ENCODE results near the gene HACD2. TPM values are rescaled to one million over a fixed set of nuclear protein-coding genes. Genes with fewer than 3 reads are reported as not detected.

HACD2 gene
- 22.8 and 23.6 TPM in 2 replicates for total RNA-seq

DNA sequence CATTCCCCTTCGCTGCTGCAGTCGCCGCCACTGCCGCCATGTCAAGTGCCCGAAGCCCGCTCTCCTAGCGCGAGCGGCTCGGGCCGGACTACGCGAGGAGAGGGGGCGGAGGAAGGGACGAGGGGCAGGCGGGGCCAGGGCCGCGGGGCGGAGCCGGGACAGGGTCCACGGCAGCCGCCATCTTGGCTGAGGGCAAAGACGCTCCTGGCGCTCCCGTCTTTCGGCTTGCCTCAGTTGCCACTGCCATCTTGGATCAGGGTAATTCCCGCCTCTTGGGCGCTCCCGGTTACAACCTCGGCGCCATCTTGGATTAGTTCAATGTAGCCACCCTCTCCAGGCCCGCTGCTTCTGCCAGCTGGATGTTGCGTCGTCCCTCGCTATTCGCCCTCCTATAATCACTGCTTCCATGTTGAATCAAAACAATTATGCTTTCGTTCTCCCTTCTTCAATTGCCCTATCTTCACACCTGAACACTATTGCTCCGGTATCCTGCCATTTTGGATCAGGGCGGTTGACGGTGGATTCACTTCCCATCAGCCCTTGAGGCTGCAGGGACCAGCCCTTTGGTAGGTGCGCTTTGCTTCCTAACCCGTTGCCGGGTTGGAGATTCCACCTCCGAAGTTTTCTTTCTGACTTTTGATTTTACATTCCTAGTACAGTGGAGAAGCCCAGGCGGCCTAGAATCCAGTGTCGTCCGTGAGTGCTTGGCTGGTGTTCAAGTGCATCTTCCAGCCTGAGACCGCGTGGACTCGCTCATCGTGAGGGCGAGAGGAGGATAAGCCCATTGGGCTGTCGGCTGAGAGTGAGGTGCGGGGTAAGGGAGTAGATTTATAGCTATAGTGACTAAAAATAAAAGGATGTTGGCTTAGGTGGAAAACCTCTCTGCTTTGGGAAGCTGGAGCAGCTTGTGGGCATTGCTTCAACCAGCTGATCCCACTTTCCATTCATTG lies at the start of gene HACD2:
HACD2 (minus strand) TSS at position 66 of the 950 bp plus-strand sequence; CDS start at position 40, 26 bp downstream.
- intact Hi-C loops (cut with micrococcal nuclease), result loop anchor here (1.0 to 10.0 kb wide), 13 partner anchors 376 to 1925 kb away; partner anchors contain the start of genes CCDC14, EAF2, HCLS1 and HEG1

DNA sequence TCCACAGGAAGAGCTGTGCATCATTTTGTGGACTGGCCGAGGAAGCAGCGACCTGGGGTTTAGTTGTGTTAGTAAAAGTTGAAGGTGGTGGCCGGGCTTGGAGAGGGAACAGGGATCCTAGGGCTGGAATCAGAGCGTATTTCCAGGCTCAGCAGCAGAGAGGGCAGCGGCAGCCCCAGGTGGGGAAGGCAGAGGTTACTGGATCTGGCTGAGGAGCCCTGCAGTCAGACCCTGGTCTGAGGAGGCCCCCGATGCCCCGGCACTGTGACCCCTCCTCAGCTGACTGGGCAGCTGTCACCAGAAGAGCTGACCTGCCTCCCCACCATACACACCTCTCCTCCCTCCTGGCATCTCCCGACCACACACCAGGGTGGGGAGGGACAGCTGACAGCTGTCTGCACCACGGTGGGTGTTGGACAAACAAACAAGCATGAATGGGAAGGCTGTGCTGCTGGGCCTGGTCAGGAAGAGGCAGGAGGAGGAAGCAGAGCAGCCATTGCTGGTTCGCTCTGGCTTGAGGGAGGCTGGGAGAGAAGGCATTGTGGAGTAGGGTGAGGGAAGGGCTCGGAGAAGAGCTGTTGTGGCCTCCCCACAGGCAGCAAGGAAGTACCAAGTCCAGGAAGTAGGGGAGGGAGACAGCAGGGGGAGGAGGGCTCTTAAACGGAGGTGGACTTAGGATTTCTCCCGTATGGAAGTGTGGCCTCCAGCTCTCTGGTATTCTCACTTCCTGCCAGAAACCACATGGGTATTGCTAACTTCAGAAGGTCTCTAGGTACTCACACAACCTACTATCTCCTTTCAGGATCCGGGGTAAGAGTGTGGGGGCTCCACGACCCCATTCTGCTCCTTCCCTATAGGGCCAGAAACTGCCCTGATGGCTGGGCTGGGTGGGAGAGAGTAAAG lies 49.5 kb upstream of the HACD2 start:
- intact Hi-C loops (cut with micrococcal nuclease), result no loop called here

DNA sequence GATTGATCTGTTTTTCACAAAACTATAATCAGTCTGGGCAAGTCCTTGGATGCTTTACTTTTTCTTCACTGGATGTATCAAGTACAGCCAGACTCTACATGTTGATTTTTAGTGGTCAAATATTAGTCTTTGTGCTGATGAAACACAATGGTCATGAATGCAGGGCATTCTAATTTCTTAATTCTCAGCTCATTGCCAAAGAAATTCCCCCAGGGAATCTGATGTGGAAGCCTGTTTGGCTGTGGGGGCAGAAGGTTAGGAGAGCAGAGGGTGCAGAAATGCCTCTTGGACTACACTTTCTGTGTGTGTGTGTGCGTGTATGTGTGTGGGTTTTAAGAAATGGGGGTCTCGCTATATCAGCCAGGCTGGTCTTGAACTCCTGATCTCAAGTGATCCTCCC lies 48.7 kb upstream of the HACD2 start:
- intact Hi-C loops (cut with micrococcal nuclease), result no loop called here

DNA sequence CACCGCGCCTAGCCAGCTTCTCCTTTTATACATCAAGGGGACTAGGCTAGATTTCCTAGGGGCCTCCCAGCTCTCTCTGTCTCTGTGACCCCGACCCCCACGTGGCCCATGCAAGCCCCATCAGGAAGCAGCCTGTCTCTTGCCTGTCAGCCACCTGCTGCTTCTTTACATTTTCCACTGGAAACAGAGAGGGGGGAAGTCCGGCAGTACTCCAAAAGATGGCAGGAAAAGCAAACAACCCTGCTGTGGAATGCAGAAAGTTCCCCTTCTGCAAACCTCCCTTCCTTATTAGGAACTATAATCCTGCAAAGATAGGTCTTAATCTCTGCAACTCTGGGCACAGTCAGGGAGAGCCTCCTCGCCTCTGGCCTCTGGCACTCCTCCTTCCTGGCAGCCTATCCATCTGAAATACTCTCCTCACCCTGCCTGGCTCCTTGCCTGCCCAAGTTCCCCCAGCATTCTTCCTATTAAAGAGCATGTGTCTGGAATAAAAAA lies 47.4 kb upstream of the HACD2 start:
- intact Hi-C loops (cut with micrococcal nuclease), result no loop called here

DNA sequence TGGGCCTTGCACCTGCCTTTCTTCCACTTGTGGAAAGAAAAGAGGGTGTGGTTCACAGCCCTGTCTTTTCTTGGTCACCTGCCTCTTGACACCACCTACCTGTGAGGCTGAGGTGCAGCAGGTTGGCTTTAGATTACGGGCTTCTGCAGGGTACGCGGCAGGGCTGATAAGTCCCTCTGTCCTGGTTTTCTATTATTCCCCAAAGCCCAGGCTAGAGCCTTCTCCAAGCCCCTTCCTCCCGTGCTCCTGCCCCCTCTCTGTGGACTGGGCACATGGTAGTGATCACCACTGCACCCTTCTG lies 44.8 kb upstream of the HACD2 start:
- intact Hi-C loops (cut with micrococcal nuclease), result no loop called here

- intact Hi-C loops (cut with micrococcal nuclease), result no loop called here
Measured at GRCh38 chr3:123628996-123629746, 44.3 kb upstream of the HACD2 start.

GRCh38 chr3:123627673-123628670 lies 43.1 kb upstream of the HACD2 start:
- intact Hi-C loops (cut with micrococcal nuclease), result no loop called here

DNA sequence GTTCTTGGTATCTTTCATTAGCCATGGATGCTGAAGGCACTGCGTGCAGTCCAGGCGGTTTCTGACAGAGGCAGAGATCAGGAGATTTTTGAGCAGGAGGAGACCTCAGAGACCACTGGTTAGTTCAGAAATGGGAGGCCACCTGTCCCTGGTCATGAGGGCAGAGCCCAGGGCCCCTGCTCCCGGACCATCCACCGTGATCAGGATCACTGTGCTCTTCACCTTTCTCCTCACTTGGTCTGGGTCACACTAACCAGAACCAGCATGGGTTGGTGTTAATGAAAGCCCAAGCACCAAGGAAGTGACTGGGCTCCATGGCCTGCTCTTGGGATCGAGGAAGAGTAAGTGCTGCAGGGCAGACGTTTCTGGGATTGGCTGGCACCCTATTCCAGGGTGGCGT lies 42.0 kb upstream of the HACD2 start:
- intact Hi-C loops (cut with micrococcal nuclease), result no loop called here

DNA sequence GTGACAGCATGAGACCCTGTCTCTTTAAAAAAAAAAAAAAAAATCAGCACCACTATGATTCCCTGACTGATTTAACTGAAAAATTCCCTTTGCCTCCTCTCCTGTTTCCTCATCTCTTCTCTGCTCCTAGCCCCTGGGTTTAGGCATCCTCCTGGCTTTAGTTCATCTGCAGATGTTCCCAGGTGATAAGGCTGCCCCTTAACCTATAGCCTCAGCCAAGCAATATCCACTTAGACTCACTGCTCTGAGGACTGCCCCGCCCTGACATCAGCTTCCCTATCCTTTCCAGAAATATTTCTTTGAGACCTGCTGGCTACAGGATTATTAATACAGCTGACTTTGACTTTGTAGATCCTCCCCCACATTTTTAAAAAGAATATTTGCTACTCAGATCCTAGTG lies 39.4 kb upstream of the HACD2 start:
- intact Hi-C loops (cut with micrococcal nuclease), result no loop called here

DNA sequence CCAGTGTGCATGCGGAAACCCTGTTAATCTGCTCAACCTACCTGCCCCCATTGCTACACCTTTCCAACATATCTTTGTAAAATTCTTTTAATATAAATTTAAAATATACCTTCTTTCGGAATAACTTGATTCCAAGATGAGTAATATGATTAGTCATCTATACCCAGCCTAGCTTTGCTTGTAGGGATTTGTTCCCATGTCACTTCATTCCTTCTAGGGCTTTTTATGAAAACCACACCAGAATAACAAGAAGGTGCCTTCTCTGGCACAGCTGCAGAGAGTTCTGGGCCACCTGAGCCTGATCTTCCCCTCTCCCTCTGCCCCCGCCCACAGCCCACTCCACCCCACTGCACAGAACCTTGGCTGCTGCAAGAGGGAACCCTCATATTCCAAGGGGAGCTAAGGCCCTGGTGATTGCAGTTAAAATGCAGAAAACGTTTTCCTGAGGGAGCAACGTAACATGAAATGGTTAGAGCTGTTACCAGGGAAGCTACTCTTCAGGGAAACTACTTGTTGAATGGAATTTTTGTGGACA lies 38.6 kb upstream of the HACD2 start:
- intact Hi-C loops (cut with micrococcal nuclease), result no loop called here

GRCh38 chr3:123622766-123623165 lies 37.9 kb upstream of the HACD2 start:
- intact Hi-C loops (cut with micrococcal nuclease), result no loop called here

DNA sequence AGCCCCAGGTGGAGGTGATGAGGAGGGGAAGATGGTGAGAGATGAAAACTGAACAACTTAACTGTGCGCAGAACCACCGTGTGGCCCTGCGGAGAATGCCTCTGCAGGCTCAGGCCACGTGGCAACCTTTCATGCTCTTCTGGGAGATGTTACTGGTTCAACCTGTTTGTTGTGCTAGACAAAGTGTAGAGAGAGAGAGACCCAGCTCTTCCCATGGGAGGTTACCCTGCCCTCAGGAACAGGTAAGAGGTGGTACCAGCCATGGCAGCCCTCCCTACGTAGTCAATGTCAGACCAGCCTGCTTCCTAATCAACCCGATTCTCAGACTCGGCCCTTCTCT lies 37.0 kb upstream of the HACD2 start:
- intact Hi-C loops (cut with micrococcal nuclease), result no loop called here

GRCh38 chr3:123621186-123621849 lies 36.5 kb upstream of the HACD2 start:
- intact Hi-C loops (cut with micrococcal nuclease), result no loop called here

DNA sequence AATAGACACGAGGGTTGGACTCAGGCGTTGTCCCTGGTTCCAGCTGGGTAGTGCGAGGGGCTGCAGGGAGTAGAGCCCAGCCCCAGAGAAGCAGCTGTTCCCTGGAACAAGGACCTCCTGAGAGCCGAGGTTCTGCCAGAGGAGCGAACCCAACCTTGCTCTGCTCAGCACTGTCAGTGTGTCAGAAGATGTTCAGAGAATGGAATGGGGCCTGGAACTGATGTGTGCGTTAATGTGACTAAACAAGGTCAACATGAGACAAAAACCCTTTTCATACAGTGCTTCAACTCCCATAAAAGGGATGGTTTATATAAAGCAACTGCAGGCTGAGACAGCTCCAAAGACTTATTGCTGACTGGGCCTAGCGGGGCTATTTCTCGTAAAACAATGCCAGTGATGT lies 35.5 kb upstream of the HACD2 start:
- intact Hi-C loops (cut with micrococcal nuclease), result no loop called here

GRCh38 chr3:123618768-123619484 lies 34.1 kb upstream of the HACD2 start:
- intact Hi-C loops (cut with micrococcal nuclease), result no loop called here

GRCh38 chr3:123618076-123618708 lies 33.3 kb upstream of the HACD2 start:
- intact Hi-C loops (cut with micrococcal nuclease), result no loop called here

DNA sequence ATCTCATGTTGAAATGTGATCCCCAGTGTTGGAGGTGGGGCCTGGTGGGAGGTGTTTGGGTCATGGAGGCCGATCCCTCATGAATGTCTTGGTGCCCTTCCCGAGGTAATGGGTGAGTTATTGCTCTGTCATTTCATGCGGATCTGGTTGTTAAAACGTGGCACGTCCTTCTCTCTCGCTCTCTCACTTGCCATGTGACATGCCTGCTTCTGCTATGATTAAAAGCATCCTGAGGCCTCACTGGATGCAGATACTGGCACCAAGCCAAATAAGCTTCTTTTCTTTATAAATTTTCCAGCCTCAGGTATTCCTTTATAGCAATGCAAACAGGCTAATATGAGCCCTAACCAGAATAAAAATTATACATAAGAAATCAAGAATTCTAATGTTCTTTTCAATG lies 31.7 kb upstream of the HACD2 start:
- intact Hi-C loops (cut with micrococcal nuclease), result no loop called here

GRCh38 chr3:123613543-123613942 lies 28.7 kb upstream of the HACD2 start:
- intact Hi-C loops (cut with micrococcal nuclease), result no loop called here

Data from T-helper 1 cell treated with Interleukin-12 subunit alpha and Interleukin-12 subunit beta and Interleukin-4 antibody, amounts not matched to agents 30 ng/mL and 1 ng/mL, for 36 hours (primary cell).